LNCaP clone FGC (cell line): ENCODE results near the gene DOCK8.

Experiments
- DNase-seq: peaks from one replicate; pipeline ENCODE4 v3.0.0-alpha.2; 2011; ENCODE audit warnings: low read depth
- H3K4me3 ChIP-seq: 2 replicates; pipeline ENCODE4 v1.5.1; 2011; ENCODE audit warnings: mild to moderate bottlenecking, low read depth, low read length, control low read depth
- CTCF ChIP-seq: IDR thresholded peaks from 2 replicates; pipeline ENCODE4 v1.5.1; 2012; ENCODE audit warnings: mild to moderate bottlenecking; ENCODE audit not compliant: control insufficient read depth, insufficient read depth; ENCODE audit errors: extremely low read depth

Gene DOCK8

GRCh38 chr9:335373-335772 lies 120.7 kb downstream of the DOCK8 start:
- no peak overlapping the region for H3K4me3 ChIP-seq
- DNase-seq, result no peak
- TF ChIP-seq CTCF, result no peak

- no peak for TF ChIP-seq CTCF
- DNase-seq, result peak; percentile 54
- H3K4me3 ChIP-seq, result no peak overlapping the region
Observed at GRCh38 chr9:336039-336438, 121.4 kb downstream of the DOCK8 start.

DNA sequence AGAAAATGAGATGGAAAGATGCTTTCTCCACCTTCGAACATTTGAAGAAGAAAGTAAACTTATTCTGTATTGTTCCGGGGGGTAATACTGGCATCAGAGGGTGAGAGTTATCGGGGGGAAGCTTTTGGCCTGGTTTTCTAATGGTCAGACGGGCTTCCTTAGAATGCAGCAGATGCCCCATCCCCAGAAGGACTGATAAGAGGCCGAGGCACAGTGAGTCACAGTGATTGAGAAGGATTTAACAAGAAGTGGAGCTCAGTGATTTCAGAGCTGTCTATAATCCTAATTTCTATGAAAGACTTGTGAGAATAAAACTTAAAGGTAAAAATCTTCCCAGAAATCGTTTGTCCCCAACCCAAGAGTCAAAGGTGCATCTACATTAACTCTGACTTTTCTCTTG lies 123.9 kb downstream of the DOCK8 start:
- no peak for TF ChIP-seq CTCF
- H3K4me3 ChIP-seq, result no peak overlapping the region
- no peak for DNase-seq

- no peak for DNase-seq
- no peak for TF ChIP-seq CTCF
- H3K4me3 ChIP-seq, result no peak overlapping the region
Observed at GRCh38 chr9:341634-342421, 127.2 kb downstream of the DOCK8 start.

- no peak for DNase-seq
- no peak overlapping the region for H3K4me3 ChIP-seq
- TF ChIP-seq CTCF, result no peak
Observed at GRCh38 chr9:343773-344172, 129.1 kb downstream of the DOCK8 start.

- DNase-seq, result no peak
- TF ChIP-seq CTCF, result no peak
- no peak overlapping the region for H3K4me3 ChIP-seq
Observed at GRCh38 chr9:346111-346571, 131.5 kb downstream of the DOCK8 start.
